ENCODE measurements around the gene SNAP47.

- TF ChIP-seq, protein P1, sequence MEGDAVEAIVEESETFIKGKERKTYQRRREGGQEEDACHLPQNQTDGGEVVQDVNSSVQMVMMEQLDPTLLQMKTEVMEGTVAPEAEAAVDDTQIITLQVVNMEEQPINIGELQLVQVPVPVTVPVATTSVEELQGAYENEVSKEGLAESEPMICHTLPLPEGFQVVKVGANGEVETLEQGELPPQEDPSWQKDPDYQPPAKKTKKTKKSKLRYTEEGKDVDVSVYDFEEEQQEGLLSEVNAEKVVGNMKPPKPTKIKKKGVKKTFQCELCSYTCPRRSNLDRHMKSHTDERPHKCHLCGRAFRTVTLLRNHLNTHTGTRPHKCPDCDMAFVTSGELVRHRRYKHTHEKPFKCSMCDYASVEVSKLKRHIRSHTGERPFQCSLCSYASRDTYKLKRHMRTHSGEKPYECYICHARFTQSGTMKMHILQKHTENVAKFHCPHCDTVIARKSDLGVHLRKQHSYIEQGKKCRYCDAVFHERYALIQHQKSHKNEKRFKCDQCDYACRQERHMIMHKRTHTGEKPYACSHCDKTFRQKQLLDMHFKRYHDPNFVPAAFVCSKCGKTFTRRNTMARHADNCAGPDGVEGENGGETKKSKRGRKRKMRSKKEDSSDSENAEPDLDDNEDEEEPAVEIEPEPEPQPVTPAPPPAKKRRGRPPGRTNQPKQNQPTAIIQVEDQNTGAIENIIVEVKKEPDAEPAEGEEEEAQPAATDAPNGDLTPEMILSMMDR (IDR thresholded peaks at IDR 0.05; ENCODE audit: poor library complexity): no peak
- TF ChIP-seq EZH2 (IDR thresholded peaks at IDR 0.05; ENCODE audit: borderline replicate concordance) (no peak), EZH2phosphoT487 (IDR thresholded peaks at IDR 0.05; ENCODE audit: low read depth, severe bottlenecking, unreplicated experiment) (no peak)
Observed at GRCh38 chr1:227754958-227755357, 19.7 kb downstream of the SNAP47 start.

All from hepatocyte (in vitro differentiated cells).